ENCODE measurements around the gene SENP5. TPM values are rescaled to one million over a fixed set of nuclear protein-coding genes. Genes with fewer than 3 reads are reported as not detected.

SENP5 gene
- total RNA-seq, 1 donor from 2014 or later: 29.7 TPM

- H3K27ac ChIP-seq: no peak overlapping the region
- H3K36me3 ChIP-seq: peaks cover 95% of the 10 kb centered on the region
- no peak for DNase-seq
- no peaks in the 10 kb centered on the region for H3K4me1 ChIP-seq
- no peaks in the 10 kb centered on the region for H3K9me3 ChIP-seq
- TF ChIP-seq CTCF (IDR thresholded peaks at IDR 0.05): no peak
- no peak overlapping the region for H3K4me3 ChIP-seq
- no peaks in the 10 kb centered on the region for H3K27me3 ChIP-seq (ENCODE audit: low read depth)
- no peak for ATAC-seq
- intact Hi-C loops (cut with DNase I): no loop called here
These were observed 63.4 kb downstream of the SENP5 start for GRCh38 chr3:196931157-196931556.

- no peak overlapping the region for H3K4me3 ChIP-seq
- H3K27me3 ChIP-seq (ENCODE audit: low read depth): no peaks in the 10 kb centered on the region
- peaks cover 97% of the 10 kb centered on the region for H3K36me3 ChIP-seq
- no peaks in the 10 kb centered on the region for H3K9me3 ChIP-seq
- H3K4me1 ChIP-seq: no peaks in the 10 kb centered on the region
- DNase-seq: no peak
- ATAC-seq: no peak
- intact Hi-C loops (cut with DNase I): no loop called here
- TF ChIP-seq CTCF (IDR thresholded peaks at IDR 0.05): no peak
- no peak overlapping the region for H3K27ac ChIP-seq
These were observed 64.3 kb downstream of the SENP5 start for GRCh38 chr3:196931828-196932587.

GRCh38 chr3:196932600-196932999 is 64.9 kb downstream of the SENP5 start:
- peaks cover 99% of the 10 kb centered on the region for H3K36me3 ChIP-seq
- no peaks in the 10 kb centered on the region for H3K27me3 ChIP-seq (ENCODE audit: low read depth)
- DNase-seq: no peak

GRCh38 chr3:196936288-196936687 is 68.6 kb downstream of the SENP5 start:
- intact Hi-C loops (cut with DNase I): no loop called here
- no peak for ATAC-seq

More at GRCh38 chr3:196932600-196932999, 64.9 kb downstream of the SENP5 start:
- no peak for ATAC-seq
- no peak overlapping the region for H3K4me3 ChIP-seq
- intact Hi-C loops (cut with DNase I): no loop called here
- H3K27ac ChIP-seq: no peak overlapping the region
- H3K4me1 ChIP-seq: no peaks in the 10 kb centered on the region
- no peaks in the 10 kb centered on the region for H3K9me3 ChIP-seq
- TF ChIP-seq CTCF (IDR thresholded peaks at IDR 0.05): no peak

GRCh38 chr3:196938124-196938523 is 70.4 kb downstream of the SENP5 start:
- ATAC-seq: no peak
- DNase-seq: no peak
- Histone ChIP-seq H3K4me3 (no peak overlapping the region), H3K27me3 (ENCODE audit: low read depth) (no peaks in the 10 kb centered on the region), H3K27ac (no peak overlapping the region), H3K36me3 (peaks cover 71% of the 10 kb centered on the region), H3K4me1 (peaks cover 18% of the 10 kb centered on the region), H3K9me3 (no peaks in the 10 kb centered on the region)
- intact Hi-C loops (cut with DNase I): no loop called here
- TF ChIP-seq CTCF (IDR thresholded peaks at IDR 0.05): no peak

More at GRCh38 chr3:196936288-196936687, 68.6 kb downstream of the SENP5 start:
- no peak for DNase-seq
- no peak overlapping the region for H3K27ac ChIP-seq
- H3K4me3 ChIP-seq: no peak overlapping the region
- peaks cover 88% of the 10 kb centered on the region for H3K36me3 ChIP-seq
- no peak for TF ChIP-seq CTCF (IDR thresholded peaks at IDR 0.05)
- peaks cover 12% of the 10 kb centered on the region for H3K4me1 ChIP-seq
- H3K27me3 ChIP-seq (ENCODE audit: low read depth): no peaks in the 10 kb centered on the region
- H3K9me3 ChIP-seq: no peaks in the 10 kb centered on the region

Measured in lower lobe of right lung (tissue), 2 donors.